Osteoblast (primary cell): Measurements from ENCODE around the gene PPFIA1. TPM values are rescaled to one million over a fixed set of nuclear protein-coding genes. Genes with fewer than 3 reads are reported as not detected.

Experiments used
- DNase-seq: peaks from one replicate; pipeline ENCODE4 v3.0.0; 2011; ENCODE audit warnings: low spot score, mixed read lengths; ENCODE audit not compliant: insufficient read length; ENCODE audit errors: missing footprints
- H2AFZ ChIP-seq: 2 replicates; pipeline ENCODE4 v1.6.0; 2011; ENCODE audit warnings: mild to moderate bottlenecking, low read length
- H3K27ac ChIP-seq: 2 replicates; pipeline ENCODE4 v1.5.1; 2011; ENCODE audit warnings: mild to moderate bottlenecking, low read depth, low read length, moderate library complexity
- H3K27me3 ChIP-seq: 2 replicates; pipeline ENCODE4 v1.6.0; 2012; ENCODE audit warnings: mild to moderate bottlenecking, control low read depth, inconsistent platforms, low read length, moderate library complexity; ENCODE audit not compliant: insufficient read depth
- H3K36me3 ChIP-seq: 2 replicates; pipeline ENCODE4 v1.5.1; 2011; ENCODE audit warnings: mild to moderate bottlenecking, low read length, control low read depth, moderate library complexity; ENCODE audit not compliant: insufficient read depth
- H3K4me1 ChIP-seq: 2 replicates; pipeline ENCODE4 v1.5.1; 2011; ENCODE audit warnings: mild to moderate bottlenecking, low read length, control low read depth, moderate library complexity; ENCODE audit not compliant: insufficient read depth
- H3K4me2 ChIP-seq: 2 replicates; pipeline ENCODE4 v1.6.0; 2011; ENCODE audit warnings: mild to moderate bottlenecking, low read length; ENCODE audit not compliant: insufficient read depth
- H3K4me3 ChIP-seq: fragments of 200-600 bp; sonication (generic); 3 replicates; pipeline ENCODE4 v1.5.1; 2012; ENCODE audit warnings: mild to moderate bottlenecking, low read length, inconsistent platforms; ENCODE audit not compliant: insufficient read depth
- H3K79me2 ChIP-seq: 2 replicates; pipeline ENCODE4 v1.6.0; 2012; ENCODE audit warnings: mild to moderate bottlenecking, low read length, control low read depth, inconsistent platforms; ENCODE audit not compliant: insufficient read depth
- H3K9me3 ChIP-seq: 2 replicates; pipeline ENCODE4 v1.5.1; 2011; ENCODE audit warnings: low read depth, low read length, control low read depth
- H4K20me1 ChIP-seq: 2 replicates; pipeline ENCODE4 v1.6.0; 2012; ENCODE audit warnings: mild to moderate bottlenecking, low read length, control low read depth; ENCODE audit not compliant: insufficient read depth
- total RNA-seq: library from RNA; depleted of rRNA; stranded (reverse); fragments of >200 nt; gene quantifications from 2 replicates; pipeline ENCODE4 v1.2.3, GENCODE V29; 2012
- TF ChIP-seq, protein P1 (sequence below): IDR thresholded peaks from 2 replicates; pipeline ENCODE4 v1.5.1; 2011; ENCODE audit warnings: mild to moderate bottlenecking, low read depth, low read length, moderate library complexity; ENCODE audit errors: extremely low read depth

PPFIA1 gene
- total RNA-seq, 1 donor: 110 TPM

DNA sequence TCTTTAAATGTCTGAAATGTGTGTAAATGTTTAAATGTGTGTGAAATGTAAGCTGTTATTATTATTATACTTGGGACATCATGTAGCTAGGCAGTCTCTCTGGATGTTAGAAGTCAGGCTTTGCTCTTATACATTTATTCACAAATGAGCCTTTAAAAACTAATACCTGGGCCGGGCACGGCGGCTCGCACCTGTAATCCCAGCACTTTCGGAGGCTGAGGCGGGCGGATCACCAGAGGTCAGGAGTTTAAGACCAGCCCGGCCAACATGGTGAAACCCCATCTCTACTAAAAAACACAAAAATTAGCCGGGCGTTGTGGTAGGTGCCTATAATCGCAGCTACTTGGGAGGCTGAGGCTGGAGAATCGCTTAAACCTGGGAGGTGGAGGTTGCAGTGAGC, 106.1 kb downstream of the PPFIA1 start:
- Histone ChIP-seq H3K4me1 (no peaks in the 10 kb centered on the region), H3K36me3 (peaks cover 59% of the 10 kb centered on the region), H3K79me2 (no peaks in the 10 kb centered on the region), H4K20me1 (peaks cover under 1% of the 10 kb centered on the region), H3K4me2 (no peak overlapping the region), H3K27me3 (no peaks in the 10 kb centered on the region), H2AFZ (no peak overlapping the region), H3K4me3 (no peak overlapping the region), H3K9me3 (no peaks in the 10 kb centered on the region), H3K27ac (no peak overlapping the region)
- DNase-seq: no peak
- TF ChIP-seq, protein P1, sequence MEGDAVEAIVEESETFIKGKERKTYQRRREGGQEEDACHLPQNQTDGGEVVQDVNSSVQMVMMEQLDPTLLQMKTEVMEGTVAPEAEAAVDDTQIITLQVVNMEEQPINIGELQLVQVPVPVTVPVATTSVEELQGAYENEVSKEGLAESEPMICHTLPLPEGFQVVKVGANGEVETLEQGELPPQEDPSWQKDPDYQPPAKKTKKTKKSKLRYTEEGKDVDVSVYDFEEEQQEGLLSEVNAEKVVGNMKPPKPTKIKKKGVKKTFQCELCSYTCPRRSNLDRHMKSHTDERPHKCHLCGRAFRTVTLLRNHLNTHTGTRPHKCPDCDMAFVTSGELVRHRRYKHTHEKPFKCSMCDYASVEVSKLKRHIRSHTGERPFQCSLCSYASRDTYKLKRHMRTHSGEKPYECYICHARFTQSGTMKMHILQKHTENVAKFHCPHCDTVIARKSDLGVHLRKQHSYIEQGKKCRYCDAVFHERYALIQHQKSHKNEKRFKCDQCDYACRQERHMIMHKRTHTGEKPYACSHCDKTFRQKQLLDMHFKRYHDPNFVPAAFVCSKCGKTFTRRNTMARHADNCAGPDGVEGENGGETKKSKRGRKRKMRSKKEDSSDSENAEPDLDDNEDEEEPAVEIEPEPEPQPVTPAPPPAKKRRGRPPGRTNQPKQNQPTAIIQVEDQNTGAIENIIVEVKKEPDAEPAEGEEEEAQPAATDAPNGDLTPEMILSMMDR: no peak

DNA sequence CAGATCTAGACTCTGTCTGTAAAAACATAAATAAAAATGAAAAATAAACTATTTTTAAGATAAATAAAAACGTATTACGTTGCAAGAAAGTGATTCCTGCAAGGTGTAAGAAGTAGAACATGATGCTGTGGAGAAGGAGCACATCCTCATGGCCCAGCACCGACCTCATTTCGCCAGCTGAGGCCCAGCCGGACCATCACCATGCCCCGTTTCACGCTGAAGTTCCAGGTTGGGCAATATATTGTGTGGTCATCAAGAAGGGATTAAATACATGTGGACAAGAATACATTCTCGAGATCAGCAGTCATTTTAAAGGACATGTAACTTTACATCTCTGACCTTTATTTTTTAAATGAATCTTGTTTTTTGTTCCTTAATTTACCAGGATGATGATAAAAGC, 107.2 kb downstream of the PPFIA1 start:
- Histone ChIP-seq H4K20me1 (no peaks in the 10 kb centered on the region), H3K4me1 (peaks cover 7% of the 10 kb centered on the region), H3K79me2 (no peaks in the 10 kb centered on the region), H3K9me3 (no peaks in the 10 kb centered on the region), H3K27ac (no peak overlapping the region), H3K4me2 (no peak overlapping the region), H3K4me3 (no peak overlapping the region), H3K27me3 (no peaks in the 10 kb centered on the region), H3K36me3 (peaks cover 53% of the 10 kb centered on the region), H2AFZ (no peak overlapping the region)
- no peak for DNase-seq
- TF ChIP-seq, protein P1: no peak

DNA sequence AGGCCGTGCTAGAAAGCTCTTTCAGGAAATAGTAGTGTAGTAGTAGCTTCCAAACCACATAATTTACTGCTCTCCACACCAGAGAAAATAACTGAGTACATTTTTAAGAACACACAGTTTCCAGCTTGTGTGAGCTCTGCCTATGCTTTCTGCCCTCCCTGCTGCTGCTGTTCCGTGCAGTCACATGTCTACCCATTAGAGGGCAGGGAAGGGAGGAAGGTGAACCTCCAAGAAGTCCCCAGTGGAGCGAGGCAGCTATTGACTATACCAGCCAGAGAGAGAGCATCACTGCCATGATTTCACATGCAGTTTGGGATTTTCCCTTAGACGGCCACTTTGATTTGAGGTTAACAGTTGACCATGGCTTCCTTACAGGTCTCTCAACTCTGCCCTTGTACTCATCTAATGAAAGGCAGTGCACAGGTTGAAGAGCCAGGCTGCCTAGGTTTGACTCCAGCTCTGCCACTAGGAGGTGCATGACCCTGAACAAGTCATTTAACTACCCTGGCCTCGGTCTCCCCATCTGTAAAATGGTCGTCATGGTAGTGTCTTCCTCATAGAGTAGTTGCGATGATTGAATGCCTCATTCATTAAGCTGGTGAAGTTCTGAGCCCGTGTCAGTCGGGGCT, 108.1 kb downstream of the PPFIA1 start:
- peak; percentile 52 for DNase-seq
- Histone ChIP-seq H4K20me1 (no peaks in the 10 kb centered on the region), H3K36me3 (peaks cover 46% of the 10 kb centered on the region), H3K4me2 (no peak overlapping the region), H3K27me3 (no peaks in the 10 kb centered on the region), H3K9me3 (no peaks in the 10 kb centered on the region), H3K27ac (no peak overlapping the region), H3K4me3 (no peak overlapping the region), H3K4me1 (peaks cover 7% of the 10 kb centered on the region), H3K79me2 (no peaks in the 10 kb centered on the region), H2AFZ (no peak overlapping the region)
- TF ChIP-seq, protein P1: no peak

DNA sequence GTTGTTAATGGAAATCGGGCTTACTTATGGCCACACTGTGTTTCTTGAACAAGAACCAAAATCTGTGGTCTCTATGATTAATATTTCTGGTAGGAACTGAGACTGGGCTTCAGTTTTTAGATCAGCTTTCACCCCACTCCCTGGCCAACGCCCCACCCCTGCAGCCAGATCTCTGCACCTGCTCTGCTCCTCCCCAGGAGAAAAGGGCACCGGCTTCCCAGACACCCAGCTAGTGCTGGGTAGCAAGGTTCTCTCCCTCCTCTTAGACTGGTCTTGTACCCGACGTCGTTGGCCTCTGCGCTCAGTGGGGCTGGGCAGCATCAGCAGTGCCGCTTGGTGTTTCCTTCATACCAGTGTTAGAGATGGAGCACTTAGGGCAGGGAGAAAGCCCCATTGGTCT, 110.9 kb downstream of the PPFIA1 start:
- Histone ChIP-seq H3K4me2 (no peak overlapping the region), H3K27me3 (no peaks in the 10 kb centered on the region), H3K4me1 (peaks cover 7% of the 10 kb centered on the region), H3K9me3 (no peaks in the 10 kb centered on the region), H2AFZ (no peak overlapping the region), H3K4me3 (no peak overlapping the region), H3K79me2 (peaks cover 2% of the 10 kb centered on the region), H3K27ac (peak overlapping the region; percentile 53), H4K20me1 (no peaks in the 10 kb centered on the region), H3K36me3 (peaks cover 43% of the 10 kb centered on the region)
- DNase-seq: no peak
- TF ChIP-seq, protein P1: no peak
